ENCODE measurements around the gene SLC22A5.

SLC22A5 gene

GRCh38 chr5:132416306-132417009 is 46.9 kb downstream of the SLC22A5 start:
- no peak for DNase-seq

GRCh38 chr5:132417010-132417439 is 47.5 kb downstream of the SLC22A5 start:
- no peak for DNase-seq

- no peak for DNase-seq
These were observed 48.0 kb downstream of the SLC22A5 start for GRCh38 chr5:132417461-132417860.

GRCh38 chr5:132417889-132418485 is 48.5 kb downstream of the SLC22A5 start:
- DNase-seq = no peak

GRCh38 chr5:132418881-132419280 is 49.4 kb downstream of the SLC22A5 start:
- DNase-seq = no peak

GRCh38 chr5:132419502-132420468 is 50.3 kb downstream of the SLC22A5 start:
- DNase-seq = peak; percentile 51

- DNase-seq = no peak
These were observed 51.3 kb downstream of the SLC22A5 start for GRCh38 chr5:132420706-132421272.

- no peak for DNase-seq
These were observed 52.0 kb downstream of the SLC22A5 start for GRCh38 chr5:132421462-132421861.

- no peak for DNase-seq
These were observed 53.4 kb downstream of the SLC22A5 start for GRCh38 chr5:132422720-132423437.

GRCh38 chr5:132423438-132423898 is 54.0 kb downstream of the SLC22A5 start:
- no peak for DNase-seq

- DNase-seq = no peak
These were observed 54.8 kb downstream of the SLC22A5 start for GRCh38 chr5:132424167-132424880.

GRCh38 chr5:132425009-132425937 is 55.8 kb downstream of the SLC22A5 start:
- DNase-seq = peak; percentile 56

- no peak for DNase-seq
These were observed 56.5 kb downstream of the SLC22A5 start for GRCh38 chr5:132425975-132426524.

GRCh38 chr5:132426525-132427138 is 57.1 kb downstream of the SLC22A5 start:
- DNase-seq = peak; percentile 97

GRCh38 chr5:132427281-132428146 is 58.0 kb downstream of the SLC22A5 start:
- no peak for DNase-seq

GRCh38 chr5:132428147-132428482 is 58.6 kb downstream of the SLC22A5 start:
- DNase-seq = no peak

GRCh38 chr5:132428484-132429462 is 59.3 kb downstream of the SLC22A5 start:
- peak; percentile 76 for DNase-seq

Data from NCI-H226 (cell line).